PC-9 (cell line): ENCODE measurements around the gene FAM217A.

Source experiments
- CTCF ChIP-seq: fragments of 200-600 bp; sonication (generic); conservative IDR thresholded peaks from 2 replicates; pipeline ENCODE4 v1.6.1; 2017; ENCODE audit warnings: mixed run types, antibody characterized with exemption, mild to moderate bottlenecking, moderate library complexity
- EZH2 ChIP-seq: fragments of 200-600 bp; sonication (generic); IDR thresholded peaks from 2 replicates; pipeline ENCODE4 v1.8.0; 2017; ENCODE audit warnings: antibody characterized with exemption, low read depth

GRCh38 chr6:4030669-4031068, 48.3 kb downstream of the FAM217A start:
- TF ChIP-seq EZH2: no peak
- TF ChIP-seq CTCF: no peak
